Ishikawa (cell line): ENCODE results near the gene RAB25.

Experiments used
- CEBPB ChIP-seq: IDR thresholded peaks from 2 replicates; pipeline ENCODE4 v1.6.1; 2012
- CREB1 ChIP-seq: IDR thresholded peaks from 2 replicates; pipeline ENCODE4 v1.6.1; 2012; ENCODE audit warnings: low read depth
- EGR1 ChIP-seq: IDR thresholded peaks from 2 replicates; pipeline ENCODE4 v1.6.1; 2012
- EP300 ChIP-seq: IDR thresholded peaks from 2 replicates; pipeline ENCODE4 v1.6.1; 2012; ENCODE audit warnings: borderline replicate concordance
- FOXM1 ChIP-seq: IDR thresholded peaks from 2 replicates; pipeline ENCODE4 v1.6.1; 2012; ENCODE audit warnings: low read depth, borderline replicate concordance
- NFIC ChIP-seq: IDR thresholded peaks from 2 replicates; pipeline ENCODE4 v1.6.1; 2012
- RAD21 ChIP-seq: IDR thresholded peaks from 2 replicates; pipeline ENCODE4 v1.6.1; 2012; ENCODE audit warnings: low read depth
- TAF1 ChIP-seq: IDR thresholded peaks from 2 replicates; pipeline ENCODE4 v1.6.1; 2012; ENCODE audit warnings: low read depth, mild to moderate bottlenecking
- TCF12 ChIP-seq: IDR thresholded peaks from 2 replicates; pipeline ENCODE4 v1.6.1; 2012; ENCODE audit warnings: low read depth
- TEAD4 ChIP-seq: IDR thresholded peaks from 2 replicates; pipeline ENCODE4 v1.6.1; 2012
- YY1 ChIP-seq: IDR thresholded peaks from 2 replicates; pipeline ENCODE4 v1.6.1; 2012; ENCODE audit warnings: low read depth
- ZBTB7A ChIP-seq: IDR thresholded peaks from 2 replicates; pipeline ENCODE4 v1.6.1; 2012; ENCODE audit warnings: low read depth
- TF ChIP-seq, protein P1 (sequence below): IDR thresholded peaks from 2 replicates; pipeline ENCODE4 v1.6.1; 2012; ENCODE audit warnings: low read depth, mild to moderate bottlenecking
- TF ChIP-seq, protein P2 (sequence below): IDR thresholded peaks from 2 replicates; pipeline ENCODE4 v1.6.1; 2012
- TF ChIP-seq, protein P3 (sequence below): IDR thresholded peaks from 2 replicates; pipeline ENCODE4 v1.6.1; 2012

Gene RAB25

DNA sequence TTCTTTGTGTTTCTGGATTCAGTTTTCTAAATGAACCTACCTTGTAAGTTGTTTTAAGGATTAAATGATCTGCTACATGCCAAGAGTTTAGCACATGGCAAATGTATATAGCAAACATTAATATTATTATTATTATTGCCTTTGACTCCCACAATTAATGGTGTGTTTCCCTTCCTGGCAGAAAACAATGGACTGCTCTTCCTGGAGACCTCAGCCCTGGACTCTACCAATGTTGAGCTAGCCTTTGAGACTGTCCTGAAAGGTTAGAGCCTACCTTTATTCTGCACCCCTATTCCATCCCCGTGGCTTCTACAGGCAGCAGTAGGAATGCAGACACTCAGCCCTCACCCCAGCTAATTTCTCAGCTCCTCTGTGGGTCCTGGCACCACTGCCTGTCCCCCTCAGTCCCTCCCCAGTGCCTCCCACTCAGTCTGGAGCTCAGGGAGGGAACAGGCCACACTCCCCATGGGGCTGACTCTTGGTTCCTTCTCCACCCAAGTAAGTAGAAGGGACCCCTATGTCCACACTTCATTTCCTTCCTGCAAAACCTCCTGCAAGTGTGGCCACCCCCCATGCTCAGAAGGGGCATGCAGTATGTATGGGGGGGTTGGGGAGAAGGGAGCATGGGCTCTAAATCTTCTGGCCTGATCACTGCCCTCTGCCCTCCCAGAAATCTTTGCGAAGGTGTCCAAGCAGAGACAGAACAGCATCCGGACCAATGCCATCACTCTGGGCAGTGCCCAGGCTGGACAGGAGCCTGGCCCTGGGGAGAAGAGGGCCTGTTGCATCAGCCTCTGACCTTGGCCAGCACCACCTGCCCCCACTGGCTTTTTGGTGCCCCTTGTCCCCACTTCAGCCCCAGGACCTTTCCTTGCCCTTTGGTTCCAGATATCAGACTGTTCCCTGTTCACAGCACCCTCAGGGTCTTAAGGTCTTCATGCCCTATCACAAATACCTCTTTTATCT, 8.8 kb downstream of the RAB25 start:
- TF ChIP-seq EP300 (no peak), RAD21 (no peak), CEBPB (no peak), YY1 (no peak), NFIC (no peak), ZBTB7A (no peak), TCF12 (no peak), TAF1 (no peak)
- TF ChIP-seq, protein P1, sequence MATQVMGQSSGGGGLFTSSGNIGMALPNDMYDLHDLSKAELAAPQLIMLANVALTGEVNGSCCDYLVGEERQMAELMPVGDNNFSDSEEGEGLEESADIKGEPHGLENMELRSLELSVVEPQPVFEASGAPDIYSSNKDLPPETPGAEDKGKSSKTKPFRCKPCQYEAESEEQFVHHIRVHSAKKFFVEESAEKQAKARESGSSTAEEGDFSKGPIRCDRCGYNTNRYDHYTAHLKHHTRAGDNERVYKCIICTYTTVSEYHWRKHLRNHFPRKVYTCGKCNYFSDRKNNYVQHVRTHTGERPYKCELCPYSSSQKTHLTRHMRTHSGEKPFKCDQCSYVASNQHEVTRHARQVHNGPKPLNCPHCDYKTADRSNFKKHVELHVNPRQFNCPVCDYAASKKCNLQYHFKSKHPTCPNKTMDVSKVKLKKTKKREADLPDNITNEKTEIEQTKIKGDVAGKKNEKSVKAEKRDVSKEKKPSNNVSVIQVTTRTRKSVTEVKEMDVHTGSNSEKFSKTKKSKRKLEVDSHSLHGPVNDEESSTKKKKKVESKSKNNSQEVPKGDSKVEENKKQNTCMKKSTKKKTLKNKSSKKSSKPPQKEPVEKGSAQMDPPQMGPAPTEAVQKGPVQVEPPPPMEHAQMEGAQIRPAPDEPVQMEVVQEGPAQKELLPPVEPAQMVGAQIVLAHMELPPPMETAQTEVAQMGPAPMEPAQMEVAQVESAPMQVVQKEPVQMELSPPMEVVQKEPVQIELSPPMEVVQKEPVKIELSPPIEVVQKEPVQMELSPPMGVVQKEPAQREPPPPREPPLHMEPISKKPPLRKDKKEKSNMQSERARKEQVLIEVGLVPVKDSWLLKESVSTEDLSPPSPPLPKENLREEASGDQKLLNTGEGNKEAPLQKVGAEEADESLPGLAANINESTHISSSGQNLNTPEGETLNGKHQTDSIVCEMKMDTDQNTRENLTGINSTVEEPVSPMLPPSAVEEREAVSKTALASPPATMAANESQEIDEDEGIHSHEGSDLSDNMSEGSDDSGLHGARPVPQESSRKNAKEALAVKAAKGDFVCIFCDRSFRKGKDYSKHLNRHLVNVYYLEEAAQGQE = no peak
- TF ChIP-seq, protein P2, sequence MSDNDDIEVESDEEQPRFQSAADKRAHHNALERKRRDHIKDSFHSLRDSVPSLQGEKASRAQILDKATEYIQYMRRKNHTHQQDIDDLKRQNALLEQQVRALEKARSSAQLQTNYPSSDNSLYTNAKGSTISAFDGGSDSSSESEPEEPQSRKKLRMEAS = no peak

DNA sequence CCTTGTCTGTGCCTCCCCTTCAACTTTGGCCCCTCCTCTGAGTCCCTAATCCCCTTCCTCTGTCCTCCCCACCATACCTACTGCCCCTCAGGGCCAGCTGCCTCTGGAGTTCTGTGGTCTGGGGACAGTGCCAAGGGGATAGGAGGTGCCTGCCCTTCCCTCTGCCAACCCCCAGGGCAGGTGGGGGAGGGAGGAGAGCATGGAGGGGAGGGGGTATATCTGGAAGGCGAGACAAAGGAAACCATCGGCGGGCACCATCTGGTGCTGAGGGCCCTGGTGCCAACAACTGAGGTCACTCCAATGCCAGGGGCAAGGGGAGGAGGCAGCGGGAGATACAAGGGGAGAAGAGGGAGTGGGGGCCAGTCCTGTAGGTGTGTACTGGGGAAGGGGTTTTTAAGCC, 9.6 kb downstream of the RAB25 start:
- TF ChIP-seq, protein P3, sequence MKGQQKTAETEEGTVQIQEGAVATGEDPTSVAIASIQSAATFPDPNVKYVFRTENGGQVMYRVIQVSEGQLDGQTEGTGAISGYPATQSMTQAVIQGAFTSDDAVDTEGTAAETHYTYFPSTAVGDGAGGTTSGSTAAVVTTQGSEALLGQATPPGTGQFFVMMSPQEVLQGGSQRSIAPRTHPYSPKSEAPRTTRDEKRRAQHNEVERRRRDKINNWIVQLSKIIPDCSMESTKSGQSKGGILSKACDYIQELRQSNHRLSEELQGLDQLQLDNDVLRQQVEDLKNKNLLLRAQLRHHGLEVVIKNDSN = no peak
- TF ChIP-seq EP300 (no peak), EGR1 (no peak), CEBPB (no peak), FOXM1 (no peak), CREB1 (no peak), TAF1 (no peak), ZBTB7A (no peak), TCF12 (no peak), RAD21 (no peak), YY1 (no peak), NFIC (no peak), TEAD4 (no peak)
- TF ChIP-seq, protein P1 = no peak
- TF ChIP-seq, protein P2 = no peak

DNA sequence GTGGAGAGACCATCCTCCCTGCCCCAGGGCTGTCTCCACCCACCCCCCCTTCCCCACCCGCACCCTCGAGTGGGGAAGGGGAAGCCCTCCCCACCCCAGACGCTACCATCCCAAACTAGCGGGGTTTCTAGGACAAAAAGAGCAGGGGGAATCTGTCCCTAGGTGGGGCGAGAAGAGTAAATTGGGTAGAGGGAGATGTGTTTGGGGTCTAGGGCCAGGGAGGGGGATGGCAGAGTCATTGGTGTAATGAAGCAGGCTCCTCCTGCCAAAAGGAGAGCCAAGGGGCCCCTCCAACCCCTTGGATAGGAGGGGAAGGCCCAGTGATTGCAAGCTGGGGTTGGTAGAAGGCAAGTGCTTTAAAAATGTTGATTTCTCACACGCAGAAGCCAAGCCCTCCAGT, 11.3 kb downstream of the RAB25 start:
- no peak for TF ChIP-seq CREB1
- no peak for TF ChIP-seq ZBTB7A
- no peak for TF ChIP-seq FOXM1
- no peak for TF ChIP-seq EGR1
- no peak for TF ChIP-seq RAD21
- no peak for TF ChIP-seq CEBPB
- no peak for TF ChIP-seq TEAD4
- no peak for TF ChIP-seq EP300

DNA sequence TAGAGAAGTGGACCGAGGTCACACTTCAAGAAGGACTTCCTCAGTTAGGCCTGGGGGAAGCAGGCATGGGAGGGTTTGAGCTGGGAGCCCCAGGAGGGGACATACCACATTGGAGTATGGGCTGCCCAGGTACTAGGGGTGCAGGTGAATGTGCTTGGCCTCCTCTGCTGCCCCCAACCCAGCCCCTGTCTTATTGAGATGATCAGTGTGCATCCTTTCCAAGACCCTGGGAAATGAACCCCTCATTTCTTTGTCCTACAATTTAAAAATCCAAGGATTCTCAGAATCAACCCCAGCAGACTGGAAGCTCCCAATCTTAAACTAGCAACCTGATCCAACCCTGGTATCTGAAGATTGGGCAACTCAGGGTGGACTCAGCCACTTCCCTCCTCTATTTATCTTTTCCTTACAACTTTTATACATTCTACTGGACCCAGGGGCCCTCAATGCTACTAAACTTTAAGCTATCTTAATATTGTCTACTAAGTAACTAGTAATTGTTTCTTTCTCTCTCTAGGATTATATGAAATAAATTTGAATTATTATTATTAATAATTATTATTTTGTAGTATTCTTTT, 12.2 kb downstream of the RAB25 start:
- TF ChIP-seq FOXM1 = no peak
- TF ChIP-seq EP300 = no peak
- no peak for TF ChIP-seq TEAD4

DNA sequence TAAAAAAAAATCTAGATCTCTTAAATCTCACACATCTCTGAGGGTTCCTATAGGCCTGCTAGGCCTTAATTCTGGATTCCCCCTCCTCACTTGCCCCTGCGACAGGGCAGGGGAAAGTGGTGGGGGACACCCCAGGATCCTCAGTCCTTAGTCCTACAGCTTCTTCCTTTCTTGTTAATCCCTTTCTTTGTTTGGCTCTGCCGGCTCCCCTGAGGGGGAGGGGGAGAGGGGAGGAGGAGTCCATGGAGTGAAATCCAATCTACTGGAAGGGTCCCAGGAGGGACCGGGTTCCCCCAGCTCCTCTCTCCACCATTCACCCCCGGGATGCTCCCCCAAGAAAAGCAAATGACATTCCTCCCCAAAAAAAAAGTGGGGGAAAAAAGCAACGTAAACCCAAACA, 12.8 kb downstream of the RAB25 start:
- no peak for TF ChIP-seq EGR1
- no peak for TF ChIP-seq CEBPB
- TF ChIP-seq, protein P3 = no peak
- no peak for TF ChIP-seq EP300
- no peak for TF ChIP-seq RAD21
- TF ChIP-seq CREB1 = no peak
- no peak for TF ChIP-seq YY1
- TF ChIP-seq, protein P1 = no peak
- TF ChIP-seq NFIC = no peak
- no peak for TF ChIP-seq TAF1
- no peak for TF ChIP-seq ZBTB7A
- TF ChIP-seq FOXM1 = no peak
- TF ChIP-seq TEAD4 = no peak
- TF ChIP-seq, protein P2 = no peak
- TF ChIP-seq TCF12 = no peak
